ENCODE data around the gene INMT. TPM values are rescaled to one million over a fixed set of nuclear protein-coding genes. Genes with fewer than 3 reads are reported as not detected.

The INMT gene
- total and polyA plus RNA-seq, 7 donors, result 3.7 to 39.6 (median 9.6) TPM

DNA sequence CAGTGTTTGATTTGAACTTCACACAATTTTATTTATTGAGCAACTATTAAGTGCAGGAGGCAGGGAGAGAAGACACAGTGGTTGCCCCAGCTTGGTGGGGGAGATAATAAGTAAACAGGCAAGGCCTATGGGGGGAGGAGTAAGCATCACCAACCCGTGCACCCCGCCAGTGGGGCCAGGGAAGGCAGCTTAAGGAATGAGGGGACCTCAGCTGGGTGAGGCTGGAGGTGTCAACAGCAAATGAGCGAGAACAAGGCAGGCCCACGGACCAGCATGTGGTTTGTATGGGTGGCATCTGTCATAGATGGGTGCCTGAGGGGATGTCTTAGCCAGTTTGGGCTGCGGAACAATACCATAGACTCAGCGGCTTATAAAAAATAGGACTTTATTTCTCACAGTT, 45.6 kb upstream of the INMT start:
- Histone ChIP-seq H3K9me3 (no peaks in the 10 kb centered on the region), H3K4me3 (no peak overlapping the region), H3K27me3 (no peaks in the 10 kb centered on the region), H3K4me1 (no peaks in the 10 kb centered on the region), H3K36me3 (no peaks in the 10 kb centered on the region), H3K27ac (no peak overlapping the region)
- intact Hi-C loops (cut with DNase I), result no loop called here
- TF ChIP-seq POLR2AphosphoS5 (IDR thresholded peaks at IDR 0.05) (no peak), EP300 (IDR thresholded peaks at IDR 0.05) (no peak), POLR2A (IDR thresholded peaks at IDR 0.05) (no peak)
- TF ChIP-seq, protein P1, sequence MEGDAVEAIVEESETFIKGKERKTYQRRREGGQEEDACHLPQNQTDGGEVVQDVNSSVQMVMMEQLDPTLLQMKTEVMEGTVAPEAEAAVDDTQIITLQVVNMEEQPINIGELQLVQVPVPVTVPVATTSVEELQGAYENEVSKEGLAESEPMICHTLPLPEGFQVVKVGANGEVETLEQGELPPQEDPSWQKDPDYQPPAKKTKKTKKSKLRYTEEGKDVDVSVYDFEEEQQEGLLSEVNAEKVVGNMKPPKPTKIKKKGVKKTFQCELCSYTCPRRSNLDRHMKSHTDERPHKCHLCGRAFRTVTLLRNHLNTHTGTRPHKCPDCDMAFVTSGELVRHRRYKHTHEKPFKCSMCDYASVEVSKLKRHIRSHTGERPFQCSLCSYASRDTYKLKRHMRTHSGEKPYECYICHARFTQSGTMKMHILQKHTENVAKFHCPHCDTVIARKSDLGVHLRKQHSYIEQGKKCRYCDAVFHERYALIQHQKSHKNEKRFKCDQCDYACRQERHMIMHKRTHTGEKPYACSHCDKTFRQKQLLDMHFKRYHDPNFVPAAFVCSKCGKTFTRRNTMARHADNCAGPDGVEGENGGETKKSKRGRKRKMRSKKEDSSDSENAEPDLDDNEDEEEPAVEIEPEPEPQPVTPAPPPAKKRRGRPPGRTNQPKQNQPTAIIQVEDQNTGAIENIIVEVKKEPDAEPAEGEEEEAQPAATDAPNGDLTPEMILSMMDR (IDR thresholded peaks at IDR 0.05), result no peak
- DNase-seq, result no peak
- WGBS, 2 donors, result 89 to 92% methylated on average over 6 of the region's 6 CpGs

DNA sequence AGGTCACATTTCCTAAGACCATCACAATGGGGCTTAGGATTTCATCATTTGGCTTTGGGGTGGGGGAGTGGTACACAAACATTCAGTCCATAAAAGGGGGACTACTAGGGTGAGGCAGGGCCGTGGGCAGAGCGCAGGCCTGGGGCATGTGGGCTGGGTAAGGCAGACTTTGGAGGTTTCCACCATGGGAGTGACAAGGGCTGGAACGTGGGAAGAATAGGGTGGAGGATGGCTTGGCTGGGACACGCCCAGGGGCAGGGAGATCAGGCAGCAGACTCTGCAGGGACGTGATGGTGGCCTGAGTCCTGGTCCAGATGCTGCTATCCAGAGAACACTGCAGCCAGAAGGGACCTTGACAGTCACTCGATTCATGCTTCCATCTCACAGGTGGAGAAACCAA, 45.0 kb upstream of the INMT start:
- no peaks in the 10 kb centered on the region for H3K27me3 ChIP-seq
- TF ChIP-seq POLR2A (IDR thresholded peaks at IDR 0.05) (no peak), POLR2AphosphoS5 (IDR thresholded peaks at IDR 0.05) (no peak), EP300 (IDR thresholded peaks at IDR 0.05) (no peak)
- TF ChIP-seq, protein P1 (IDR thresholded peaks at IDR 0.05), result no peak
- H3K27ac ChIP-seq, result no peak overlapping the region
- H3K9me3 ChIP-seq, result no peaks in the 10 kb centered on the region
- H3K4me1 ChIP-seq, result no peaks in the 10 kb centered on the region
- H3K4me3 ChIP-seq, result no peak overlapping the region
- 71 to 75% methylated on average over 6 of the region's 6 CpGs for whole genome bisulfite sequencing, 2 donors
- H3K36me3 ChIP-seq, result no peaks in the 10 kb centered on the region
- DNase-seq, result no peak
- intact Hi-C loops (cut with DNase I), result no loop called here

DNA sequence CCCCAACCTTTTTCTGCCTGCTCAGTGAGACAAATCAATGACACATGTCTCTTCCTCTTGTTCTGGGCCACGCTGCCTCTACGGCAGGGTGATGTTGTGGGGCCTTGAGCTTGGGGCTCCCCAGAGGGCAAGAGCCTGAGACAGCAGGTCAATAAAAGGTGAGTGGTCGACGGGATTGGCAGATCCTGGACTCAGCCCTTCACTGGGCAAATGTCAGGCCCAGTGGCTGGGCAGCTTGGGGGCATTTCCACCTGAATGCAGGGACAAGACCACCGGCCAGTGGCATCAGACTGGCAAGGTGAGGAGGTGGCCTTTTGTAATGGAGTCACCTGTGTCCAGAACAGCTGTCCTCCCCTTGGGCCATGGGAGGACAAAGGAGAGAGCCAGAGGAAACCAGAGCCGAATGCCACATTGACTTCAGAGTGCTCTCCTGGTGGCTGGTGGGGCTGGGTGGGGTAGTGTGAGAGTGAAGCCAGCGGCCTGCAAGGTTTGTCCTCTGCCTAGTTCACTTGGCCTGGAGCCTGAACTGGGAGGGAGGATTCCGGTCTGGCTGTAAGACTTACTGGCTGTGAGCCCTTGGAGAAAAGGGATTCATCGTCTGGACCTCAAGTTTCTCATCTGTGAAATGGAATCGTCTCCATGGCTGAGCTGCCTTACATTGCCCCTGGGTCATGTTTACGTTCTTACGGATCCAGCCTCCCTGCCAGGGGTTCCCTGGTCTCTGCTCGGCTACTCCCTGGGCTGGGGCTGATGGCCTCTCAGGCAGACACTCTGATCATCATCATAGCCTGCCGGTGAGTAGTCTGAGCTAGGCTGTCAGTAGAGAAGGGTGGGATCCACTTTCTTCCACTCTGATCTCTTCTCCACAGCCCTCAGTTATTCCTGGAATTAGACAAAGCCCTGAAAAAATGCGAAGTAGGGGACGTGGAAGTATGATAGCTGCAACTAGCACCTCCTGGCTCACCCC, 44.3 kb upstream of the INMT start:
- TF ChIP-seq, protein P1 (IDR thresholded peaks at IDR 0.05), result no peak
- no peak for TF ChIP-seq EP300 (IDR thresholded peaks at IDR 0.05)
- no peak for TF ChIP-seq POLR2A (IDR thresholded peaks at IDR 0.05)
- no peak for TF ChIP-seq POLR2AphosphoS5 (IDR thresholded peaks at IDR 0.05)
- 80 to 81% methylated on average over 16 of the region's 16 CpGs for whole genome bisulfite sequencing, 2 donors
- Histone ChIP-seq H3K27me3 (no peaks in the 10 kb centered on the region), H3K4me3 (no peak overlapping the region), H3K9me3 (no peaks in the 10 kb centered on the region), H3K27ac (peak overlapping the region in 2 of 4 donors; percentile 15 to 55), H3K36me3 (no peaks in the 10 kb centered on the region), H3K4me1 (no peaks in the 10 kb centered on the region)
- no peak for DNase-seq
- intact Hi-C loops (cut with DNase I), result no loop called here

DNA sequence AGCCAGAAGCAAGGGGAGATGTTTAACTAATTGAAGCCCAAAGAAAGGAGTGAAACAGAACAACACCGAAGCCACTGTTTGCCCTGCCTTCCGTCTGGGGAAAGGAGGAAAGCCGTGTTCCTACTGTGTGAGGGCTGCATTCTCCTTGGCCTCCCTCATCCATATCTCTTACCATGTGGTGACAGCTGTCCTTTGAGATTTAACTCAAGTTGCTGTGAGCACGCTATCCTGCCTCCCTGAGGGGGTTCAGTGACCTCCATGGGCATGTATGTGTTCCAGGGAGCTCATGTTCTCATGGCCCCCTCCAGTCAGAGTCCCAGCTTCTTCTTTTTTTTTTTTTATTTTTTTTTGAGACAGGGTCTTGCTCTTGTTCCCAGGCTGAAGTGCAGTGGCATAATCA, 43.5 kb upstream of the INMT start:
- Histone ChIP-seq H3K4me1 (no peaks in the 10 kb centered on the region), H3K36me3 (no peaks in the 10 kb centered on the region), H3K9me3 (no peaks in the 10 kb centered on the region), H3K27me3 (no peaks in the 10 kb centered on the region), H3K27ac (peak overlapping the region in 1 of 4 donors; percentile 55), H3K4me3 (no peak overlapping the region)
- no peak for TF ChIP-seq EP300 (IDR thresholded peaks at IDR 0.05)
- no peak for TF ChIP-seq POLR2AphosphoS5 (IDR thresholded peaks at IDR 0.05)
- TF ChIP-seq, protein P1 (IDR thresholded peaks at IDR 0.05), result no peak
- no peak for TF ChIP-seq POLR2A (IDR thresholded peaks at IDR 0.05)
- WGBS, 2 donors, result 88 to 92% methylated on average over 4 of the region's 4 CpGs
- DNase-seq, result no peak
- intact Hi-C loops (cut with DNase I), result no loop called here
